MM.1S (cell line): ENCODE measurements around the gene EBF3.

Experiments
- DNase-seq: peaks from one replicate; pipeline ENCODE4 v3.0.0-alpha.2; 2015
- H2AFZ ChIP-seq: fragments of 300-600 bp; sonication (generic); 2 replicates; pipeline ENCODE4 v1.6.0; 2016; ENCODE audit warnings: antibody characterized with exemption, low read length
- H3F3A ChIP-seq: fragments of 300-600 bp; sonication (generic); 2 replicates; pipeline ENCODE4 v1.6.1; 2016; ENCODE audit warnings: mild to moderate bottlenecking, antibody characterized with exemption, low read length, moderate library complexity, mixed read lengths; ENCODE audit not compliant: insufficient read depth
- H3K27ac ChIP-seq: fragments of 300-600 bp; sonication (generic); 2 replicates; pipeline ENCODE4 v1.5.1; 2016; ENCODE audit warnings: mild to moderate bottlenecking, low read length
- H3K27me3 ChIP-seq: fragments of 300-600 bp; sonication (generic); replicated peaks from 2 replicates; pipeline ENCODE4 v1.6.0; 2016; ENCODE audit warnings: low read length; ENCODE audit not compliant: insufficient read depth
- H3K36me3 ChIP-seq: fragments of 300-600 bp; sonication (generic); replicated peaks from 2 replicates; pipeline ENCODE4 v1.6.1; 2016; ENCODE audit warnings: mild to moderate bottlenecking, low read length, mixed read lengths; ENCODE audit not compliant: insufficient read depth
- H3K4me1 ChIP-seq: fragments of 300-600 bp; sonication (generic); 2 replicates; pipeline ENCODE4 v1.6.1; 2016; ENCODE audit warnings: low read length, mixed read lengths
- H3K4me2 ChIP-seq: fragments of 300-600 bp; sonication (generic); 2 replicates; pipeline ENCODE4 v1.6.0; 2016; ENCODE audit warnings: low read depth, low read length
- H3K4me3 ChIP-seq: fragments of 300-600 bp; sonication (generic); 2 replicates; pipeline ENCODE4 v1.5.1; 2016; ENCODE audit warnings: low read length, mixed read lengths
- H3K79me2 ChIP-seq: fragments of 300-600 bp; sonication (generic); 2 replicates; pipeline ENCODE4 v1.6.1; 2016; ENCODE audit warnings: mixed run types, low read length, mixed read lengths
- H3K9ac ChIP-seq: fragments of 300-600 bp; sonication (generic); 2 replicates; pipeline ENCODE4 v1.6.1; 2016; ENCODE audit warnings: low read length, mixed read lengths
- H3K9me2 ChIP-seq: fragments of 300-600 bp; sonication (generic); replicated peaks from 2 replicates; pipeline ENCODE4 v1.6.1; 2016; ENCODE audit warnings: mild to moderate bottlenecking, low read length, mixed read lengths; ENCODE audit not compliant: insufficient read depth
- H3K9me3 ChIP-seq: fragments of 300-600 bp; sonication (generic); replicated peaks from 2 replicates; pipeline ENCODE4 v1.6.1; 2016; ENCODE audit warnings: mild to moderate bottlenecking, low read length, mixed read lengths; ENCODE audit not compliant: insufficient read depth
- H4K20me1 ChIP-seq: fragments of 300-600 bp; sonication (generic); 2 replicates; pipeline ENCODE4 v1.6.1; 2016; ENCODE audit warnings: mild to moderate bottlenecking, low read length, moderate library complexity, mixed read lengths; ENCODE audit not compliant: insufficient read depth
- EZH2 ChIP-seq: fragments of 300-600 bp; sonication (generic); optimal IDR thresholded peaks from 2 replicates; pipeline ENCODE3; 2017; ENCODE audit warnings: low read depth, mild to moderate bottlenecking, antibody characterized with exemption, low read length, mixed read lengths
- EZH2phosphoT487 ChIP-seq: fragments of 300-600 bp; sonication (generic); IDR thresholded peaks from 2 replicates; pipeline ENCODE4 v1.6.1; 2018; ENCODE audit warnings: antibody characterized with exemption, low read length
- TF ChIP-seq, protein P1 (sequence below): fragments of 300-600 bp; sonication (generic); IDR thresholded peaks from 2 replicates; pipeline ENCODE4 v1.5.1; 2016; ENCODE audit warnings: antibody characterized with exemption, low read length, mixed read lengths

EBF3 gene

DNA sequence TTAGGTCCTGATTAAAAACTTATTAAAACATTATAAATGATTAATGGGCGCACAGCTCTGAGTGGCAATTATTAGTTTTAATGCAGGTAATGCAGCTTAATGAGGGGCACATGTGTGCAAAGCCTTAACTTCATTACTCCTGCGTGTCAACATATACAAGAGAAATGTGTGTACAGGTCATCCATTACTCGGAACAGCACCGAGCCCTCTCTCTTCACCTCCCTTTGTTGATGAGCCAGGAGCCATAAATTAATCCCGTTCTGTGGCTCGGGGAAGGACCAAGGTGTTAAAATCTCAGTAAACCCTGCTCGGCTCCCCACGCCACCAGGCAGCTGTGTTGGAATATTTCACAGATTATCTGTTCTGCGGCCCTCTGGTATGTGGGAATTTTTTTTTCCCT lies 77.8 kb downstream of the EBF3 start:
- Histone ChIP-seq H3K27ac (no peak overlapping the region), H3K9me2 (no peaks in the 10 kb centered on the region), H3K79me2 (no peaks in the 10 kb centered on the region), H4K20me1 (no peaks in the 10 kb centered on the region), H3K4me2 (no peak overlapping the region), H3K9me3 (no peaks in the 10 kb centered on the region), H3K27me3 (0 out of 2 replicates have a peak, but pooled peaks cover 2% of the 10 kb centered on the region), H3K4me1 (no peaks in the 10 kb centered on the region), H3F3A (no peaks in the 10 kb centered on the region), H3K36me3 (no peaks in the 10 kb centered on the region), H3K9ac (no peak overlapping the region), H3K4me3 (no peak overlapping the region), H2AFZ (no peak overlapping the region)
- TF ChIP-seq EZH2phosphoT487 (no peak), EZH2 (no peak)
- TF ChIP-seq, protein P1, sequence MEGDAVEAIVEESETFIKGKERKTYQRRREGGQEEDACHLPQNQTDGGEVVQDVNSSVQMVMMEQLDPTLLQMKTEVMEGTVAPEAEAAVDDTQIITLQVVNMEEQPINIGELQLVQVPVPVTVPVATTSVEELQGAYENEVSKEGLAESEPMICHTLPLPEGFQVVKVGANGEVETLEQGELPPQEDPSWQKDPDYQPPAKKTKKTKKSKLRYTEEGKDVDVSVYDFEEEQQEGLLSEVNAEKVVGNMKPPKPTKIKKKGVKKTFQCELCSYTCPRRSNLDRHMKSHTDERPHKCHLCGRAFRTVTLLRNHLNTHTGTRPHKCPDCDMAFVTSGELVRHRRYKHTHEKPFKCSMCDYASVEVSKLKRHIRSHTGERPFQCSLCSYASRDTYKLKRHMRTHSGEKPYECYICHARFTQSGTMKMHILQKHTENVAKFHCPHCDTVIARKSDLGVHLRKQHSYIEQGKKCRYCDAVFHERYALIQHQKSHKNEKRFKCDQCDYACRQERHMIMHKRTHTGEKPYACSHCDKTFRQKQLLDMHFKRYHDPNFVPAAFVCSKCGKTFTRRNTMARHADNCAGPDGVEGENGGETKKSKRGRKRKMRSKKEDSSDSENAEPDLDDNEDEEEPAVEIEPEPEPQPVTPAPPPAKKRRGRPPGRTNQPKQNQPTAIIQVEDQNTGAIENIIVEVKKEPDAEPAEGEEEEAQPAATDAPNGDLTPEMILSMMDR = no peak
- no peak for DNase-seq

DNA sequence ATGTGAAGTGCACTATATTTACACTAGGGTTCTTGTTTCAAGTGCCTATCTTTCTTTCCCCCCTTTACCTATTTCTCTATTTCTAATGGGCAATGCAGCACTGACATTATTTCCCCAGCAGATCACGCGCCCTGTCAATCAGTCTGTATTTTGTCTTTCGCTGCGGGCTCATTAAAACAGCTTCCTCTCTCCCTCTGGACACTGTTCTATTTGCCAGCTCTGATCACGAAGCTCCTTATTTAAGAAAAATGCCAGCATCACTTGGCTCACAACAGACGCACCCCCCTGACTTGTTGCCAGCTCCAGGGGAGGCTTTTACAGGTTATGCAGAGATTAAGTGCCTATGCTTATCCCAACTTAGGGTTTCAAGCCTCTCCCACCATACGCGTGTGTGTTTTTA lies 78.5 kb downstream of the EBF3 start:
- H3K9me2 ChIP-seq = no peaks in the 10 kb centered on the region
- no peak overlapping the region for H3K27ac ChIP-seq
- H3F3A ChIP-seq = no peaks in the 10 kb centered on the region
- H3K9ac ChIP-seq = no peak overlapping the region
- no peak overlapping the region for H3K4me3 ChIP-seq
- H4K20me1 ChIP-seq = no peaks in the 10 kb centered on the region
- H3K9me3 ChIP-seq = no peaks in the 10 kb centered on the region
- DNase-seq = no peak
- H3K4me1 ChIP-seq = no peaks in the 10 kb centered on the region
- no peak overlapping the region for H2AFZ ChIP-seq
- H3K36me3 ChIP-seq = no peaks in the 10 kb centered on the region
- TF ChIP-seq, protein P1 = no peak
- TF ChIP-seq EZH2 (no peak), EZH2phosphoT487 (no peak)
- no peaks in the 10 kb centered on the region for H3K27me3 ChIP-seq
- H3K79me2 ChIP-seq = no peaks in the 10 kb centered on the region
- no peak overlapping the region for H3K4me2 ChIP-seq

DNA sequence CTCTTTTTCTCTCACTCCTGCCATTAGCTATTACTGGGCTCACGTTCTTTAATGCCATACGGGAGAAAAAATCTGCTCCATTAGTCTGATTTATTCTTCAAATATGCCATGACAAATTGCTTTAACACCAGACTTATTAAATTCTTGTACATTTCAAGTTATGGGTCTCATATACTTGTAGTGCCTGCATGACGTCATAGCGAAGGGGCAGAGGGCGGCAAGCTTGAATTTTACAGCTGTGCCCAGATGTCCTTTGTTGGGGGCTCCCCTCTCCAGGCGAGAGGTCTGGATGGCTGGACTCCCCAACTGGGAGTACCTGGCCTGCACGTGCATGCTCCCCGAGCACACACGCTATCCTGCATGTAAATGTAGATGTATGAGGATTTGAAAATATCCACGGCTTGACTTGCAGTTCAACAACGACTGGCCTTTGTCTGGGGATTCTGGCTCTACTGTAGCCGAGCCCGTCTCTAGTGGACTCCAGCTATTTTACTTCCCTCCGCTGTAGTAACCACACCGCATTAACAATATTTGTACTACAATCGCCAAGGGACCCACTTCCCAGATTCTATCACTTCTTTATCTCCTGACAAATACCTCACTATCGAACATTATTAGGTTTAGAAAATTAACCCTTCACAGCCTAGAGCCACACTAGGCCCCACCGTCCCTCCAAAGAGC lies 79.5 kb downstream of the EBF3 start:
- Histone ChIP-seq H4K20me1 (no peaks in the 10 kb centered on the region), H3K9me2 (no peaks in the 10 kb centered on the region), H3F3A (no peaks in the 10 kb centered on the region), H3K4me1 (no peaks in the 10 kb centered on the region), H3K79me2 (no peaks in the 10 kb centered on the region), H3K9me3 (no peaks in the 10 kb centered on the region), H3K36me3 (no peaks in the 10 kb centered on the region), H3K27ac (no peak overlapping the region), H3K4me2 (no peak overlapping the region), H3K4me3 (no peak overlapping the region), H2AFZ (no peak overlapping the region), H3K9ac (no peak overlapping the region), H3K27me3 (no peaks in the 10 kb centered on the region)
- TF ChIP-seq, protein P1 = no peak
- TF ChIP-seq EZH2phosphoT487 (no peak), EZH2 (no peak)
- DNase-seq = no peak
